ENCODE results near the gene KRTAP12-4. TPM values are rescaled to one million over a fixed set of nuclear protein-coding genes. Genes with fewer than 3 reads are reported as not detected.
"Not testable (repeated sequence)": the region's sequence is repeated elsewhere in the genome, so short reads cannot be mapped to it uniquely, and the experiment has no call there.

The KRTAP12-4 gene
- total RNA-seq, 2 experiments from 2014 or later: not detected

DNA sequence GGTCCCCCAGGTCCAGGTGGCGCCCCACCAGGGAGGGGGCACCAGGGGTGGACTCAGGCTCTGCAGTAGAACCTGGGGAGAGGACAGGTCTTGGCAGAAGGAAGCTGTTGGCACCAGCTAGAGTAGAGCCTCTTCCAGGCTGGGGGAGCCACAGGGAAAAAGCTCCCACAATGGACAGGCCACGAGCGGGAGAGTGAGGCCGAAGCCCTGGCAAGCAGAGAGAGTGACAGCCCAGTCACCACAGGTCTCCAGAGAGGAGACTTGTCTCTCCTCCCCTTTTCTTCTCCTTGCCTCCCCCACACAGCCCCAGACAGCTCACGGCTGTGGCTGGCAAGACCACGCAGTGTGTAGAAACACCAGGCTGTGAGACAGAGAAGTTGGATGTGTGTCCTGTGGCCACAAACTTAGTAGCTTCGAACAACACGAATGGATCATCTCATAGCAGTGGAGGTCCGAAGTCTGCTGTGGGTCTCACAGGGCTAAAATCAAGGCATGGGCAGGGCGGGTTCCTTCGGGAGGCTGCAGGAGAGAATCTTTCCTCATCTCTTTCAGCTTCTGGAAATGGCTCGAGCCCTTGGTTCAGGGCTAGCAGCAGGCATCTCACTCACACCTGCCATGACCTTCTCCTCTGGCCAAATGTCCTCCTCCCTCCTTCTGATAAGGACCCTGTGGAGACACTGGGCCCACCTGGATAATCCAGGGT is 3.3 kb downstream of the KRTAP12-4 start:
- H3K4me3 Mint-ChIP-seq: no peak overlapping the region
- peaks cover 18% of the 10 kb centered on the region for H3K4me1 Mint-ChIP-seq

DNA sequence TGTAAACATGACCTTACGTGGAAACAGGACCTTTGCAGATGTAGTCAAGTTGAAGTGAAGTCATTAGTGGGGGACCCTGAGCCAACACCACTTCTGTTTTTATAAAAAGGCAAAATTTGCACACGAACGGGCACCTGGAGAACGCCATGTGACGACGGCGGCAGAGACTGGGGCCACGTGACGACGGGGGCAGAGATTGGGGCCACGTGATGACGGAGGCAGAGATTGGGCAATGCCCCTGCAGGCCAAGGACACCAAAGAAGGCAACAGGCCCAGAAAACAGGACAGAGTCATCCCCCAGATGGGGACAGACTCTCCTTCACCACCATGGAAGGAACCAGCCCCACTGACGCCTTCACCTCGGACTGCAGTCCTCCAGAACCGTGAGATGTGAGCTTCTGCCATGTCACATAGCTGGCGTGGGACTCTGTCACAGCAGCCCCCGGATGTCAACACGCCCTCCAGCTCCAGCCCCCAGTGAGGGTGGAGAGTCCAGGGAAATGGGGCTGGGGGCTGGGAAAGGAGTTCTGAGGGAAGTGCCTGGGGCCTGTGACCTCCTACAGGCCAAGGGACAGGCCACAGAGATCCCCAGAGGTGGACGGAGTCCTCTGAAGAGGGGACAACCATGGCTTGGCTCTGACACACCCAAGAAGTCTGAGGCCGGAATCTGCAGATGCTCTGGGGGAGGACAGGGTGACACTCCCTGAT is 4.0 kb downstream of the KRTAP12-4 start:
- no peak overlapping the region for H3K27ac Mint-ChIP-seq
- no peak for DNase-seq
- H3K36me3 Mint-ChIP-seq: peaks cover 10% of the 10 kb centered on the region
- no peak overlapping the region for H3K4me3 Mint-ChIP-seq
- H3K4me1 Mint-ChIP-seq: peaks cover 18% of the 10 kb centered on the region
- H3K27me3 Mint-ChIP-seq: no peaks in the 10 kb centered on the region
- peaks cover 12% of the 10 kb centered on the region for H3K9me3 Mint-ChIP-seq

More for the DNA sequence above, 3.3 kb downstream of the KRTAP12-4 start:
- Mint-ChIP-seq H3K27me3 (no peaks in the 10 kb centered on the region), H3K27ac (no peak overlapping the region), H3K9me3 (peaks cover 13% of the 10 kb centered on the region), H3K36me3 (peaks cover 15% of the 10 kb centered on the region)
- no peak for DNase-seq

DNA sequence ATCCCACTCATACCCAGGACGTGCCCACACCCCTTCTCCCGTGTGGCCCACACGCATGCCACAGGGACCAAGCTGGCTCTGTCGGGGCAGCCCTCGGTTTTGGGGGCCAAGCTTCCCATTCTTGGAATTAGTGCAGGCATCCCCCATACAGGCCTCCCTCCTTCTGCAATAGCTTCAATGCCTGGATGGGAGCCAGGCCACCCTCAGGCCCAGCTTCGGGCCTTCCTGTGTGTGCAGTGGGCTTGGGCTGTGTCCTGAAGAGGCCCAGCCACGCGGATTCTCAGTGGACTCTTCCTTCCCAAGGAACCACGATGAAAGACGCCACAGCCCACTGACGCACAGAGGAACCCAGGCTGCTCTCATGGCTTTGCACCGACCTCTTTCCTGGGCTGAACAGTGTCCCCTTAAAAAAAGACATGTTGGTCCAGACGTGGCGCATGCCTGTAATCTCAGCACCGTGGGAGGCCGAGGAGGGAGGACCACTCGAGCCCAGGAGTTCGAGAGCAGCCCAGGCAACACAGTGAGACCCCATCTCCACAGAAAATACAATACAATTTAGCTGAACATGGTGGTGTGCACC is 4.8 kb downstream of the KRTAP12-4 start:
- Mint-ChIP-seq H3K27me3 (no peaks in the 10 kb centered on the region), H3K27ac (no peak overlapping the region), H3K9me3 (peaks cover 16% of the 10 kb centered on the region), H3K36me3 (peaks cover 14% of the 10 kb centered on the region), H3K4me1 (peaks cover 12% of the 10 kb centered on the region), H3K4me3 (no peak overlapping the region)
- no peak for DNase-seq

DNA sequence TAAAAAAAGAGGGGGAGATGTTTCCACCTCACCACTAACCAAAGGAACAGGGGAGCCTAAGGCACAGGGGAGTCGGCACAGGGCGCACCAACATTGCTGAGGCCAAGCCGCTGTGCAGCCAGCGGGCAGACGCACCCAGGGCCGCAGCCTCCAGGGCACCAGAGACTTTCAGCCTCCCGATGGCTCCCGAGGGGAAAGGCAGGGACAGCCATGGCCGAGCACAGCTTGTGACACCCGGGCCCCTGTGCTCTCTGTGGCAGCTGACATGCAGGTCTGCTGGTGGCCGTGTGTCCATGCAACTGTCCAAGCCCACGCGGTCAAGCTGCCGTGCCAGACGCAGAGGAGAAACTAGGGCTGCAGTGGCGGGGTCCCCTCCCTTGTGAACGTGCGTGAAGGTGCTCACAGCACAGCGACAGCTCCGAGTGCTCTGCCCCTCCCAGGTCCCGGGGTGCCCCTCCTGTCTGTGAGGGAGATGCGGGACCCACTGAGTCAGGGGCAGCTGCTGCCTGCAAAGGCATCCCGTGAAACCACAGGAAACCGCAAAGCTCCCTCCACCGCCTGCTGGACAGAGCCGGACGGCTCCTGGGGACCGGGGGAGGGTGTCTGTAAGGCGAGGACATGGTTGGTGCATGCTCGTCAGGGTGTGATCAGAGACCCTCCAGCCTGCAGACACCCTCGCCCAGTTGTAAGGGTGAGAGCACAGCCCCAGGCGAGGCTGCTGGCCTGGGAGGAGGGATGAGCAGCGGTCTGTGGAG is 5.7 kb downstream of the KRTAP12-4 start:
- H3K9me3 Mint-ChIP-seq: peaks cover 20% of the 10 kb centered on the region
- H3K4me3 Mint-ChIP-seq: no peak overlapping the region
- no peak overlapping the region for H3K27ac Mint-ChIP-seq
- peaks cover 3% of the 10 kb centered on the region for H3K4me1 Mint-ChIP-seq
- H3K36me3 Mint-ChIP-seq: peaks cover 7% of the 10 kb centered on the region
- no peaks in the 10 kb centered on the region for H3K27me3 Mint-ChIP-seq
- DNase-seq: no peak

DNA sequence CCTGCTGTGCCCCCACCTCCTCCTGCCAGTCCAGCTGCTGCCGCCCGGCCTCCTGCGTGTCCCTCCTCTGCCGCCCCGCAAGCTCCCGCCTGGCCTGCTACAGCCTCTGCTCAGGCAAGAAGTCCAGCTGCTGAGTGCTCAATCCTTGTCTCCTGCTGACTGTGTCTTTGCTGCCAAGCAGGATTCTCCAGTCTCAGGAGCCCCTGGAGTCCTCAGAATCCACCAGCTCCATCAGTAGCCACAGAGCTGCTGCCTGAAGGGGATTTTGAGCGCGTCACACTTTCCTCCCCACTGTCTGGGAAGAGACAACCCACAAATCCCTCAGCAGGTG is 7.3 kb downstream of the KRTAP12-4 start:
- Mint-ChIP-seq H3K27me3 (no peaks in the 10 kb centered on the region), H3K4me1 (no peaks in the 10 kb centered on the region), H3K4me3 (no peak overlapping the region), H3K36me3 (peaks cover 5% of the 10 kb centered on the region), H3K27ac (no peak overlapping the region), H3K9me3 (peaks cover 25% of the 10 kb centered on the region)
- no peak for DNase-seq

DNA sequence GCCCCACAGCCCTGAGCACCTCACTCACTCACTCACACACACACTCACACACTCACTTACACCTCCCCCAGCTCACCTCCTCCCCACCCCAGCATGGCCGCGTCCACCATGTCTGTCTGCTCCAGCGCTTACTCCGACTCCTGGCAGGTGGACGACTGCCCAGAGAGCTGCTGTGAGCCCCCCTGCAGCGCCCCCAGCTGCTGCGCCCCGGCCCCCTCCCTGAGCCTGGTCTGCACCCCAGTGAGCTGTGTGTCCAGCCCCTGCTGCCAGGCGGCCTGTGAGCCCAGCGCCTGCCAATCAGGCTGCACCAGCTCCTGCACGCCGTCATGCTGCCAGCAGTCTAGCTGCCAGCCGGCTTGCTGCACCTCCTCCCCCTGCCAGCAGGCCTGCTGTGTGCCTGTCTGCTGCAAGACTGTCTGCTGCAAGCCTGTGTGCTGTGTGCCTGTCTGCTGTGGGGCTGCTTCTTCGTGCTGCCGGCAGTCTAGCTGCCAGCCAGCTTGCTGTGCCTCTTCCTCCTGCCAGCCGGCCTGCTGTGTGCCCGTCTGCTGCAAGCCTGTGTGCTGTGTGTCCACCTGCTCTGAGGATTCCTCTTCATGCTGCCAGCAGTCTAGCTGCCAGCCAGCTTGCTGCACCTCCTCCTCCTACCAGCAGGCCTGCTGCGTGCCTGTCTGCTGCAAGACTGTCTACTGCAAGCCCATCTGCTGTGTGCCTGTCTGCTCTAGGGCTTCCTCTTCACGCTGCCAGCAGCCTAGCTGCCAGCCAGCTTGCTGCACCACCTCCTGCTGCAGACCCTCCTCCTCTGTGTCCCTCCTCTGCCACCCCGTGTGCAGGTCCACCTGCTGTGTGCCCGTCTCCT is 7.9 kb downstream of the KRTAP12-4 start, which contains the start of gene KRTAP10-11:
Gene KRTAP10-11, plus strand, starts transcription at position 49 of the 856 bp plus-strand sequence. Its CDS starts 45 bp downstream, at position 94.
- not testable (repeated sequence) for H3K4me1 Mint-ChIP-seq, H3K36me3 Mint-ChIP-seq, H3K27ac Mint-ChIP-seq, DNase-seq, H3K4me3 Mint-ChIP-seq, H3K27me3 Mint-ChIP-seq
- H3K9me3 Mint-ChIP-seq: peaks cover 27% of the 10 kb centered on the region

DNA sequence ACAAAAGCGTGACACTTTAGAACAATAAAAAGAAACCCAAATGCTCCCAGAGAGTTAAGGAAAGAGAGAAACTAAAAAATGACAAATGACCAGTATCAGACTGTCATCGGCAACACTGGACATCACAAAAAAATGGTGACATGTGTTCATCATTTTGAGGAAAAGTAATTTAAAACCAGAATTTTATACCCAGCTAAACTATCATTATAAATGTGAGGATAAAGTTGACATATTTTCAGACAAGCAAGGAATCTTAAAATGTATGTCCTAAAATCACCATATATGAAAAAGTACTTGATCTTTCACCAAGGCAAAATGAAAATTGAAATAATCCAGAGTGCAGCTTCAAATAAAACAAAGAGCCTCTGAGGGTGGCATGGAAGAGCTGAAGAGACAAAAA is 9.6 kb downstream of the KRTAP12-4 start:
- Mint-ChIP-seq H3K9me3 (peaks cover 32% of the 10 kb centered on the region), H3K4me1 (no peaks in the 10 kb centered on the region), H3K4me3 (no peak overlapping the region), H3K27ac (no peak overlapping the region), H3K36me3 (peaks cover 8% of the 10 kb centered on the region), H3K27me3 (no peaks in the 10 kb centered on the region)
- no peak for DNase-seq

DNA sequence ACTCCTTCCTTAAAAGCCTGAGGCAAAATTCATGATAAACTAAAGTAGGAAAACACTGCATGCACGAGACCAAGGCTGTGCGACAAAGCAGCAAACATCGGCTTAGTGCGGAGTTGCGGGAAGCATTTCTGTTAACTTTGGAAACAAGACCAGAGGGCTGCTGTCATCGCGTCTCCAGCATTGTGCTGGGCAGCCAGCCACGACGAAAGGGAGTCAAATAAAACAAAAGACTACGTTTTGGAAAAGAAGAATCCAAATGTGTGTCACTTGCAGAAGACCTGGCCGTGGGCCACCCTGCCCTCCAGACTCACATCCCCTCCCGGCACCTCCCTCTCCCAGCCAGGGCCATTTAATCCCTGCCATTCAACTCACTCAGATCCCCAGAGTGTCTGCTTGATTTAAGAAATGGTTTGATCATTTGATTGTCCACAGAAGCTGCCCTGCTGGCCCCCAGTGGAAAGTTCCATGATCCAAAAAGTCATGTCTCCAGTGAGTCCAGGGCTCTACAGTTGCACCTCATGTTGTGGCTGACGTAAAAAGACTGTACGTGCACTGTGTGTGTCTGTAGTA is 10.6 kb downstream of the KRTAP12-4 start:
- Mint-ChIP-seq H3K36me3 (peaks cover 8% of the 10 kb centered on the region), H3K9me3 (peaks cover 32% of the 10 kb centered on the region), H3K4me3 (no peak overlapping the region), H3K27ac (no peak overlapping the region), H3K27me3 (no peaks in the 10 kb centered on the region), H3K4me1 (no peaks in the 10 kb centered on the region)
- no peak for DNase-seq

DNA sequence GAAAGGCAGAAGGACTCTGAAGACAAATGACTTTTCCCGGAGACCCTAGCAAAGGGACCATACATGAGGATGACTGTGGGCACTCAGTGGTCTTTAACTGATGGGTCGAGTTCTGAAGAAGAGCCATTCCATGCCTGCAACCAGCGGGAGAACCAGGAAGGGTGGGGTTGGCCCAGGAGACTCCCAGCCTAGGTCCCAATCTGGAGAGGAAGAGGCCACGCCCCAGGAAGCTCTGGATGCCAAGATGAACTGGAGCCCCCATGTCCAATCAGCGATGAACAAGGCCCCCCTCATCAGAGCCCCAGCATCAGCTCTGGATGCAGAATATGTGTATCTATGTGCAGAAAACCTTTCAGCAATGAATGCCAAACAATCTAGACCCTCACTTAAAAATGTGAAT is 13.7 kb downstream of the KRTAP12-4 start:
- DNase-seq: no peak
- H3K4me3 Mint-ChIP-seq: no peak overlapping the region
- H3K4me1 Mint-ChIP-seq: no peaks in the 10 kb centered on the region
- H3K27me3 Mint-ChIP-seq: no peaks in the 10 kb centered on the region
- H3K27ac Mint-ChIP-seq: no peak overlapping the region
- peaks cover 8% of the 10 kb centered on the region for H3K36me3 Mint-ChIP-seq
- H3K9me3 Mint-ChIP-seq: peaks cover 32% of the 10 kb centered on the region

DNA sequence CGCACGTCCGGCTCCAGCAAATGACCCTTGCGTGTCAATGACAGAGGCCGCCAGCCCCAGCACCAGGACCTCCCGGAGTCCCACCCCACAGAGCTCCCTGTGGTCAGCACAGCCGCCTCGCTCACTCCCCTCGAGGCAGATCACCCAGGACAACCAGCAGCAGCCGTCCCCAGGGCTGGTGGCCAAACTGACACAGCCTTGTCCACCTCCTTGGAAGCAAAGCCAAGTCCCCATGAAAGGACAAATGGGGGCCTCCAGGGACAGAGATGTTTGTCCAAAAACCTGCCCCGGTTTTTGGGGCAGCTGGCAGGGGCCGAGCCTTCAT is 15.2 kb downstream of the KRTAP12-4 start:
- no peaks in the 10 kb centered on the region for H3K4me1 Mint-ChIP-seq
- no peak for DNase-seq
- H3K27ac Mint-ChIP-seq: no peak overlapping the region
- H3K36me3 Mint-ChIP-seq: peaks cover 3% of the 10 kb centered on the region
- H3K9me3 Mint-ChIP-seq: peaks cover 23% of the 10 kb centered on the region
- H3K27me3 Mint-ChIP-seq: no peaks in the 10 kb centered on the region
- no peak overlapping the region for H3K4me3 Mint-ChIP-seq

DNA sequence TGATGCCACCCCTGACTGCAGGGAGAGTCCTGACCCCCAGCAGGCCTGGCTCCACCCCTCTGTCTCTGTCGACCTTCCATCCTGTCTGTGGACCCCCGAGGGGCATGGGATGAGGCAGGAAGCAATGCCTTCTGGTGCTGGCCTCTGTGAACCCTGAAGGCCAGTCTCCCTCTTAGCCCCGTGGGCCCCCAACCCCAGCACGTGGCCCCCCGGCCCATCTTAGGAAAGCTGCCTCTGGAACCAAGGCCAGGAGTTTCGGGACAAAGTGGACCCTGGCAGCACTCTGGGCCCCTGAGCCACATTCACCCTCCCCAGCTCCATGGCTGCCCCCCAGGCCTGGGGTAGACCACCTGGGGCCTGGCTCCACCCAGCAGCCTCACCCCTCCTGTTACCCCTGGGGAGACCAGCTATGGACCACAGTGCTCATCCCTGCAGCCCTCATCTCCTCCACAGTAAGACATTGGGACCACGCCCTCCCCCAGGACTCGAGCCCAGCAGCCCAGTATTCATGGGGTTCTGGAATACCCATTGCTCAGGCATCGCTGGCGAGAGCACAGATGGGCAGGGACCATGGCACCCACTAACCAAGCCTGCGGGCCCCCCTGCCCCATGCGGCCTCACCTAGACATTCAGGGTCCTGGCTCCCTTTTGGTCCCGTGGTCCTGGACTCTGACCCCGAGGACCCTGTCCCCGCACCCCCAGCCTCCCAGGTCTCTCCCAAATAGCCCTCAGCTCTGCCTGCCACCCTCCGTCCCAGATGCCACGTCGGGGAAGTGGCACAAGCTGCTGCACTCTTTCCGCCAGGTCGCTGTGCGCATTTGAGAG is 15.7 kb downstream of the KRTAP12-4 start:
- H3K4me3 Mint-ChIP-seq, H3K27me3 Mint-ChIP-seq, H3K27ac Mint-ChIP-seq, DNase-seq, H3K36me3 Mint-ChIP-seq, H3K4me1 Mint-ChIP-seq: not testable (repeated sequence)
- peaks cover 19% of the 10 kb centered on the region for H3K9me3 Mint-ChIP-seq

DNA sequence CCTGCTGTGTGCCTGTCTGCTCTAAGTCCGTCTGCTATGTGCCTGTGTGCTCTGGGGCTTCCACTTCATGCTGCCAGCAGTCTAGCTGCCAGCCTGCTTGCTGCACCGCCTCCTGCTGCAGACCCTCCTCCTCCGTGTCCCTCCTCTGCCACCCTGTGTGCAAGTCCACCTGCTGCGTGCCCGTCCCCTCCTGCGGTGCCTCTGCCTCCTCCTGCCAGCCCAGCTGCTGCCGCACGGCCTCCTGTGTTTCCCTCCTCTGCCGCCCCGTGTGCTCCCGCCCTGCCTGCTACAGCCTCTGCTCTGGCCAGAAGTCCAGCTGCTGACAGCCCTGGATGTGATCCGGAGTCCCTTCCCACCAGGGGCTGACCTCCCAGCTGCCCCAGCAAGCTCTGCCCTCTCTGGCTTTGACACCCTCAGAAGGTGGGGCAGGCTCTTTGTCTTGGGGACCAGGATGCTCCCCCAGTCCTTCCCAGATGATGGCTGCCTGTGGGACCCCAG is 16.6 kb downstream of the KRTAP12-4 start:
- H3K9me3 Mint-ChIP-seq: peaks cover 17% of the 10 kb centered on the region
- H3K27ac Mint-ChIP-seq, H3K27me3 Mint-ChIP-seq, H3K36me3 Mint-ChIP-seq, DNase-seq, H3K4me3 Mint-ChIP-seq, H3K4me1 Mint-ChIP-seq: not testable (repeated sequence)

DNA sequence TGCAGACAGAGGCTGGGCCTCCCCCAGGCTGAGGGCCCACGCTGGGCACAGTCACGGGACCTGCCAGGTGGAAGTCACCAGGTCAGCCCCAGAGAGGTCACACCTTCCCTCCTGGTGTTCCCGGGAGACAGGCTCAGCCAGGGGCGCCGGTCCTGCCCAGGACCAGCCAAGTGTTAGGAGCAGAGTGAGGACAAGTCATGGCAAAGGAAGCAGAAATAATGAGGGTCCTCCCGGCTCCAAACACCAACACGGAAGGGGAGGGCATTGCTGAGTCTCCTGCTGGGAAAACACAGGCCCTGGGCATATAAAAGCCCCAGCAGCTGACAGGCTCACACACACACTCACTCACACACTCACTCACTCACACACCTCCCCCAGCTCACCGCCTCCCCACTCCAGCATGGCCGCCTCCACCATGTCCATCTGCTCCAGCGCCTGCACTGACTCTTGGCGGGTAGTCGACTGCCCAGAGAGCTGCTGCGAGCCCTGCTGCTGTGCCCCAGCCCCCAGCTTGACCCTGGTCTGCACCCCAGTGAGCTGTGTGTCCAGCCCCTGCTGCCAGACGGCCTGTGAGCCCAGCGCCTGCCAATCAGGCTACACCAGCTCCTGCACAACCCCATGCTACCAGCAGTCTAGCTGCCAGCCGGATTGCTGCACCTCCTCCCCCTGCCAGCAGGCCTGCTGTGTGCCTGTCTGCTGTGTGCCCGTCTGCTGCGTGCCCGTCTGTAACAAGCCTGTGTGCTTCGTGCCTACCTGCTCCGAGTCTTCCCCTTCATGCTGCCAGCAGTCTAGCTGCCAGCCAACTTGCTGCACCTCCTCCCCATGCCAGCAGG is 17.2 kb downstream of the KRTAP12-4 start, which contains the start of gene KRTAP10-10:
Gene KRTAP10-10, plus strand, starts transcription at position 339 of the 833 bp plus-strand sequence. Its CDS starts 62 bp downstream, at position 401.
- Mint-ChIP-seq H3K27me3 (no peaks in the 10 kb centered on the region), H3K27ac (no peak within 1 kb of the TSS), H3K9me3 (peaks cover 16% of the 10 kb centered on the region), H3K4me3 (no peak within 1 kb of the TSS), H3K4me1 (no peaks in the 10 kb centered on the region), H3K36me3 (peaks cover 4% of the 10 kb centered on the region)
- DNase-seq: no peak

All from activated naive CD8-positive, alpha-beta T cell treated with anti-CD3 and anti-CD28 coated beads for 36 hours (primary cell).